Measurements from ENCODE around the gene DLG2. TPM values are rescaled to one million over a fixed set of nuclear protein-coding genes. Genes with fewer than 3 reads are reported as not detected.

The DLG2 gene
- total and polyA plus RNA-seq, 9 of the 15 experiments (the other 6 are each of a cell fraction or from before 2014, with no cell fraction given) = 0.52 to 1.6 (median 0.95) TPM

DNA sequence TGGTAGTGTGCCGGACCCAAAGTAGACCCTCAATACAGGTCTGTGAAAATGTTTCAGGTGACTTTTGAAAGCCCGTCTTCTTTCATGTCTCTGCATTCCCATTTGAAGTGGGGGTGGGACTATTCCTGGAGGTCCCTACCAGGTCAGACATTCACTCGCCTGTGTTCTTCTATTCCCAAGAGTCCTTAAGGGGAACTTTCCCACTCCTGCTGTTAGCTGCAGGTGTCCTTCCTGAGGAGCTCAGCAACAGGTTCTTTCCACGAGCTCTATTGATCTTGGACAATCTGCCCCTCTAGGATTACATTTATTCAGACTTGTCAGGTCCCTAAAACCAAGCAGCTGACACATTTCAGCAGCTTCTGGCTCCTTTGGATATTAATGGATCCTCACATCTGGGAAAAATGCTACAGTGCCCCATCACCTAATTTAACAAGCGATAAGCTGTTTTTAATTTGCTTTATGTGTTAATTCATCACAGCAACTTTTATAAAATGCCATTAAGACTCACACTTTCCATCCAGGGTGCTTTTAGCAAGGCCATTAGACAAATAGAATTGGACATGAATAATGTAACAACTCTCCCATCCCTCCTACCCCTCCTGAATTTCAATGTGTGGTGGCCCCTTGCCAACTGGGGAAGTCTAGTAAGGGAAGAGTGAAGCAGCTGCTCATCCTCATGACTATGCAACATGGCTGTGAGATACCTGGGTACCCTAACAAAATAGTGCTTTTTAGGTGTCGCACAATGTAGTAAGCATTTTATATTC, 2081.5 kb downstream of the DLG2 start:
- Histone ChIP-seq H3K27me3 (ENCODE audit: control insufficient read depth in 2 of 2, insufficient read depth in 2 of 2, low read length in 2 of 2) (no peaks in the 10 kb centered on the region), H3K79me2 (ENCODE audit: control insufficient read depth, insufficient read depth, low read length) (no peaks in the 10 kb centered on the region), H3K36me3 (ENCODE audit: control insufficient read depth, insufficient read depth, low read length) (no peaks in the 10 kb centered on the region), H3K9me3 (replicated peaks; ENCODE audit: control insufficient read depth, insufficient read depth, low read depth, low read length) (no peaks in the 10 kb centered on the region), H3K27ac (ENCODE audit: extremely low read depth, low read depth, low read length) (no peak overlapping the region), H3K9ac (ENCODE audit: insufficient read depth in 1 of 2, low read depth in 2 of 2, low read length in 2 of 2) (no peak overlapping the region), H3K4me2 (ENCODE audit: insufficient read depth, low read length) (no peak overlapping the region), H3K4me3 (no peak overlapping the region), H2AFZ (ENCODE audit: low read depth, low read length) (no peak overlapping the region), H4K20me1 (replicated peaks; ENCODE audit: control insufficient read depth, insufficient read depth, low read length) (no peaks in the 10 kb centered on the region), H3K9me1 (ENCODE audit: control insufficient read depth, insufficient read depth, low read length) (no peaks in the 10 kb centered on the region), H3K4me1 (replicated peaks in 1 of 2; ENCODE audit: control insufficient read depth in 2 of 2, insufficient read depth in 2 of 2, low read length in 2 of 2) (no peaks in the 10 kb centered on the region)
- 2% methylated on average over 6 of the region's 6 CpGs for WGBS (ENCODE audit: insufficient coverage, low coverage, missing lambda C conversion rate)
- POLR2A ChIA-PET = interaction anchor here (0.6 kb wide), 1 partner anchor 266 kb away, joined by 4 read pairs; no protein-coding TSS in a partner anchor
- BruUV-seq (replicated peaks) = no TSS peak
- ATAC-seq (no peak), FAIRE-seq (no peak), DNase-seq (ENCODE audit: extremely low read depth in 1 of 4, low spot score in 3 of 4) (no peak)
- in situ Hi-C loops (cut with MboI) (no loop called here), intact Hi-C loops (cut with micrococcal nuclease) (no loop called here)
- CTCF ChIA-PET (ENCODE audit: low intra/inter-chr PET ratio) = no interaction called here
- TF ChIP-seq EGR1 (conservative IDR thresholded peaks at IDR 0.05) = no peak
- TF ChIP-seq, protein P1, sequence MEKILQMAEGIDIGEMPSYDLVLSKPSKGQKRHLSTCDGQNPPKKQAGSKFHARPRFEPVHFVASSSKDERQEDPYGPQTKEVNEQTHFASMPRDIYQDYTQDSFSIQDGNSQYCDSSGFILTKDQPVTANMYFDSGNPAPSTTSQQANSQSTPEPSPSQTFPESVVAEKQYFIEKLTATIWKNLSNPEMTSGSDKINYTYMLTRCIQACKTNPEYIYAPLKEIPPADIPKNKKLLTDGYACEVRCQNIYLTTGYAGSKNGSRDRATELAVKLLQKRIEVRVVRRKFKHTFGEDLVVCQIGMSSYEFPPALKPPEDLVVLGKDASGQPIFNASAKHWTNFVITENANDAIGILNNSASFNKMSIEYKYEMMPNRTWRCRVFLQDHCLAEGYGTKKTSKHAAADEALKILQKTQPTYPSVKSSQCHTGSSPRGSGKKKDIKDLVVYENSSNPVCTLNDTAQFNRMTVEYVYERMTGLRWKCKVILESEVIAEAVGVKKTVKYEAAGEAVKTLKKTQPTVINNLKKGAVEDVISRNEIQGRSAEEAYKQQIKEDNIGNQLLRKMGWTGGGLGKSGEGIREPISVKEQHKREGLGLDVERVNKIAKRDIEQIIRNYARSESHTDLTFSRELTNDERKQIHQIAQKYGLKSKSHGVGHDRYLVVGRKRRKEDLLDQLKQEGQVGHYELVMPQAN (IDR thresholded peaks at IDR 0.05; ENCODE audit: borderline replicate concordance) = no peak
- TF ChIP-seq, protein P2, sequence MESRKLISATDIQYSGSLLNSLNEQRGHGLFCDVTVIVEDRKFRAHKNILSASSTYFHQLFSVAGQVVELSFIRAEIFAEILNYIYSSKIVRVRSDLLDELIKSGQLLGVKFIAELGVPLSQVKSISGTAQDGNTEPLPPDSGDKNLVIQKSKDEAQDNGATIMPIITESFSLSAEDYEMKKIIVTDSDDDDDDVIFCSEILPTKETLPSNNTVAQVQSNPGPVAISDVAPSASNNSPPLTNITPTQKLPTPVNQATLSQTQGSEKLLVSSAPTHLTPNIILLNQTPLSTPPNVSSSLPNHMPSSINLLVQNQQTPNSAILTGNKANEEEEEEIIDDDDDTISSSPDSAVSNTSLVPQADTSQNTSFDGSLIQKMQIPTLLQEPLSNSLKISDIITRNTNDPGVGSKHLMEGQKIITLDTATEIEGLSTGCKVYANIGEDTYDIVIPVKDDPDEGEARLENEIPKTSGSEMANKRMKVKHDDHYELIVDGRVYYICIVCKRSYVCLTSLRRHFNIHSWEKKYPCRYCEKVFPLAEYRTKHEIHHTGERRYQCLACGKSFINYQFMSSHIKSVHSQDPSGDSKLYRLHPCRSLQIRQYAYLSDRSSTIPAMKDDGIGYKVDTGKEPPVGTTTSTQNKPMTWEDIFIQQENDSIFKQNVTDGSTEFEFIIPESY (CRISPR knock-in tag; IDR thresholded peaks at IDR 0.05) = no peak
- no peak for TF ChIP-seq ZNF384 (IDR thresholded peaks at IDR 0.05; ENCODE audit: low read depth, low read length)
- no peak for TF ChIP-seq POLR2A (conservative IDR thresholded peaks at IDR 0.05)
- no peak for TF ChIP-seq ZNF75A (CRISPR knock-in tag; IDR thresholded peaks at IDR 0.05)

Measured in K562 (cell line).